HG03439 (cell line): ENCODE results near the gene TARS1.
A peak's percentile ranks its signal among the peaks of the same experiment; 100 is the strongest.

ENCODE experiments used
- ATAC-seq: cut with Tn5 transposase; IDR thresholded peaks from one replicate; pipeline ENCODE4 v1.9.1; 2021; ENCODE audit warnings: mild to moderate bottlenecking, moderate library complexity; ENCODE audit not compliant: unreplicated experiment

The TARS1 gene

GRCh38 chr5:33438996-33439395 lies 1.8 kb upstream of the TARS1 start:
- ATAC-seq: no peak

DNA sequence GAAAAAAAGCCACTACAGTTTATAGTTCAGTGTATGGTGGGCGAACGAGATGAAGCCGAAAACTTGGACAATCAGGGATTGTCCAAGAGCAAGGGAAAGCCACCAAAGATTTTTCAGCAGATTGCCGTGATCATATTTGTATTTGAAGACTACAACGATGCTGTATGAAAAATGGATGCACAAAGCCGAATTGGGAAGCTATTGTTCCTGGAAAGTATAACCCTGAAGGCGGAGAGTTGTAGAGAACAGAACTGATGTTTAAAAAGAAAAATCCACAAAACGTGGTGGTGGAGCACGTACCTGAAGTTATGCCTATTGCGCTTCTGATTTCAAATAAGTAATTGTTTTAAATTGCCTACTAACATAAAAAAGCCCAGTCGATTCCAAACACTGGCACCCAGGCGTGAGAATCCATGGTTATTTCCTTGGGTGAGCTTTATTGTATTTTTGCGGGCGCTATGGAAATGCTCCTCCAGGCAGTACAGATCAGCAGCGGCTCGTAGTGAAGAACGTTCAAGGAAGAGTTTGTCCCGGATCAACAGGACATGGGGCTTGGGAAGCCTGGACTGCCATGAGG lies 772 bp upstream of the TARS1 start:
- ATAC-seq: no peak

DNA sequence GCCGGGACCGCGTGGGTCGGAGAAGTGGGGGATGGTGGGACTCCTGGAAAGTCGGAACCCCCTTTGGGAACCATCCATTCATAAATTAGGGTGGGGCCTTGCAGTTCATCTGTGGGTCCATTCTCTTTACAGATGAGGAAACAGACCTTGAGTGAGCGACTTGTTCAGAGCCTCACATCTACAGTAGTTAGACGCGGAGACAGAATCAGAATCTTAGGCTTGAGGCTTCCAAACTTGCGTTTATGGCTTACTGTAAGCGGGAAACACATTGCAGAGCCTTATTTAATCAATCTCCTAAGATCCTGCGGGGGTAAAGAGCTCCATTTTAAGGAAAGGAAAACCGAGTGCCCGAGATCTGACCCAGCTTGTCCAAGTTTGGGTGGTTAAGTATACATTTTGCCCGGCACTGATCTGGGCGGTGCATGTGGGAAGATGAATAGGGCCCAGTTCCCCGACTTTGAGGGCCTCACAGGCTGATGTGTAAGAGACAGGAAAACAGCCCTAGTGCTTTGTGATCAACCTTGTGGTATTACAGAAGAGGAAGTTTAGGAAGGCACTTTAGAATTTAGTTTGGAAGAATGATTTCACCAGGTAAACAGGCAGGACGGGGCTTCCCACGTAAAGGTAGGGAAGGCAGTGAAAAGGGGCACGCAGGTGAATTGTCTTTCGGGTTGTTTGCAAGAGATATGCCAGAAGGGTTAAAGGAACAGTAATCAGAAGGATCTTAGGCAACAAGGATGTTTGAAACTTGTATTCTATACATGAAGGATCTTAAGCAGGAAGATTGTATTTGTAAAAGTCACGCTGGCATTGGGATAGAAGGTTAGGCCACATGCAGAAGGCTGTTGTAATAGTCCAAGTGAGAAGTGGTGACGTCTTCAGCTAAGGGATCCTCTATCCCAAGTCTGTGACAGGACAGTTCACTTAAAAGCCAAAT lies 744 bp downstream of the TARS1 start:
- ATAC-seq: peak; percentile 30

GRCh38 chr5:33444542-33444941 lies 3.8 kb downstream of the TARS1 start:
- no peak for ATAC-seq

- ATAC-seq: no peak
Observed at GRCh38 chr5:33445798-33446197, 5.0 kb downstream of the TARS1 start.

DNA sequence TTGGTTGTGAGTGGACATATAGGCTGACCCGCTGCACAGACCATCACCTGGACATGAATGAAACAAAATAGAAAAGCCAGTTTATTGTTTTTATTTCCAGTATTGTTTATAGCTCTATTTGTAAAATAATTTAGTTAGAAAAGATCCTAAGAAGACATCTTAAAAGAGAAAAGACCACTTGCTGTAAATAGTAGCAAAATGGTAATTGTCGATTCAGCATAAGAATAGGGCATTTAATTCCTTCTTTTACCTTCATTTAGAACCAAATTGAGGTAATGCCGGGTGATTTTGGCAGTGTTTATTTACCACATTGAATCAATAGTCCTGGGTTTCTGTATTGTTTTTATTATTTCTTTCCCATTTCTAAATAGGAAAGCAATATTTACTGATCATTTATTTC lies 7.4 kb downstream of the TARS1 start:
- ATAC-seq: no peak

DNA sequence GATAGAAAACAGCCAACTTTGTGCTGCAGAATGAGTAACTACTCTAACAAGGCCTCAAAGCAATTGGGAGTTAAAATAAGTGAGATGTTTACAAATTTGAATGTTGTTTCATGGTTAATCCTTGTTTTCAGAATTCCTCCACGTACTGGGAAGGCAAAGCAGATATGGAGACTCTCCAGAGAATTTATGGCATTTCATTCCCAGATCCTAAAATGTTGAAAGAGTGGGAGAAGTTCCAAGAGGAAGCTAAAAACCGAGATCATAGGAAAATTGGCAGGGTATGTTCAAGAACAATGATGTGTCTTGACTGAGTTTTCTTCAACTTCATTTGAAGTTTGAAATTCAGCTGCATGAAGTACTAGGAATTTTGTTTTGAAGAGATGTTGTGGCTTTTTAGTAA lies 16.4 kb downstream of the TARS1 start:
- no peak for ATAC-seq

DNA sequence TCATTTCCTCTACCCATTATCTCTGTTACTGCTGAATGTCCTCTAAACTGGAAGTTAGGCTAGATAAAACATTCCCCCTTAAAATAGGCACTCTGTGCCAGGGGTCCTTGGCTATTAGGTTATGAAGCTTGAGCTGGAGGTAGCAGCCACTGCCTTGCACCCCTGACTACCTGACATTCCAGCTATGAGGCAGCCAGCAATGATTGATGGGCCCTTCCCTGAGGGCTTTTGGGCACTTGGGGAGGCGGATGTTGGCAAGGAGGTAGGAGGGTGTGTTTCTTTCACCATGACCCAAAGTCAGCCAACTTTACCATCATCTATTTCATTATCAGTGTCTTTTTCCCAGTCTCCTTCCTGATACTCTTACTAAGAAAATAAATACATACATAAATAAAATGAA lies 17.1 kb downstream of the TARS1 start:
- no peak for ATAC-seq

DNA sequence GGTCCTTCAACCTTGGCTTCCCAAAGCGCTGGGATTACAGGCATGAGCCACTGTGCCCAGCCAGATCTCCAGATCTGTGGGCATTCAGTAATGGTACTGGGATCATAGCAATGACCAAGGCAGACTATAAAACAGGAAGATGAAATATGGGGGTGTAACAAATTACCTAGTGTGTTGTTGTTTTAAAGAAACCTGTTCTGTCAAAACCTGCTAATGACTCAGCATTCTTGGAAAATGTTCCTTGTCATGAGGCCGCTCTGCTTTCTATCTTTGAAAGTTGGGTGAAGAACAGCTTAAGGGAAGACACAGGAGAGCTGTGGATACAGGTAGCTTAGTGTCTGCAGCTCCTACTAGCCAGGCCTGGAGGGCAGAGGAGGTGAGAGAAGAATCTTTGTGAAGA lies 19.4 kb downstream of the TARS1 start:
- ATAC-seq: no peak

GRCh38 chr5:33462456-33462855 lies 21.7 kb downstream of the TARS1 start:
- no peak for ATAC-seq

GRCh38 chr5:33465120-33465519 lies 24.4 kb downstream of the TARS1 start:
- ATAC-seq: no peak

- no peak for ATAC-seq
Observed at GRCh38 chr5:33468775-33469435, 28.1 kb downstream of the TARS1 start.

GRCh38 chr5:33470544-33470943 lies 29.8 kb downstream of the TARS1 start:
- no peak for ATAC-seq

GRCh38 chr5:33472805-33473409 lies 32.1 kb downstream of the TARS1 start:
- no peak for ATAC-seq

- ATAC-seq: no peak
Observed at GRCh38 chr5:33474004-33474403, 33.2 kb downstream of the TARS1 start.

GRCh38 chr5:33474931-33475499 lies 34.2 kb downstream of the TARS1 start:
- ATAC-seq: no peak

DNA sequence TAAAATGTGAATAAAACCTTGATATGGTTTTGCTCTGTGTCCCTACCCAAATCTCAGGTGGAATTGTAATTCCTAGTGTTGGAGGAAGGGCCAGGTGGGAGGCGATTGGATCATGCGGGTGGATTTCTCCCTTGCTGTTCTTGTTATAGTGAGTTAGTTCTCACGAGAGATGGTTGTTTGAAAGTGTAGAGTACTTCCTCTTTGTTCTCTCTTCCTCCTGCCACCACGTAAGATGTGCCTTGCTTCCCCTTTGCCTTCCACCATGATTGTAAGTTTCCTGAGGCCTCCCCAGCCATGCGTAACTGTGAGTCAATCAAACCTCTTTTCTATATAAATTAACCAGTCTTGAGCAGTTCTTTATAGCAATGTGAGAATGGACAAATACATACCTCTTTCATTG lies 34.9 kb downstream of the TARS1 start:
- no peak for ATAC-seq

DNA sequence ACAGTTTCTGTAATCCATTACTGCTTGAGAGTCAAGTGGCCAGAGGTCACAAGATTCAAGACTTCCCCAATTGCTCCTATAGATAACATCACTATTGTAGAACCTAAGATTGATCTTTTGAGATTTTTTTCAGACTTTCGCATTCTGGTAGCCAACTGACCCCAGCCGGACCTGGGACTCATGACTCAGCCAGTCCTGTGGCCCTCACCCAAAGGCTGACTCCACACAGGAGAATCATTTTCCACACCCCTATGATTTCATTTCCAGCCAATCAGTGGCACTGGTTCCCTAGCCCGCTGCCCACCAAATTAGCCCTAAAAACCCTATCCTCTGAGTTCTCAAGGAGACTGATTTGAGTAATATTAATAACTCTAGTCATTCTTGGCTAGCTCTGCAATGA lies 36.2 kb downstream of the TARS1 start:
- no peak for ATAC-seq

DNA sequence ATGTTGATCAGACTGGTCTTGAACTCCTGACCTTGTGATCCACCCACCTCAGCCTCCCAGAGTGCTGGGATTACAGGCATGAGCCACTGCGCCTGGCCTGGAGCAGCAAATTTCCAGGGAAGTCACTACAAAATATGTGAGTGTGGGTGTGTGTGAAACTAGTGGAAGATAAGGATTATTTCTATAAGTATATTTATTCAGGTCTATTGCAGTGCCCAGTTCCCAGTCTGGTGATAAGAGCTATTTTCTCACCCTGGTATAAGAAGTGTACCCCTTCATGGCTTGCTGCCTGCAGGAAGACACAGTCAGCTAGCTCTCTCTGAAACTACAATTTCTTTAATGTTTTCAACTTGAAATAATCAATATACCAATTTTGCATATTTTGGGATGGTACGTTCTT lies 37.1 kb downstream of the TARS1 start:
- no peak for ATAC-seq

DNA sequence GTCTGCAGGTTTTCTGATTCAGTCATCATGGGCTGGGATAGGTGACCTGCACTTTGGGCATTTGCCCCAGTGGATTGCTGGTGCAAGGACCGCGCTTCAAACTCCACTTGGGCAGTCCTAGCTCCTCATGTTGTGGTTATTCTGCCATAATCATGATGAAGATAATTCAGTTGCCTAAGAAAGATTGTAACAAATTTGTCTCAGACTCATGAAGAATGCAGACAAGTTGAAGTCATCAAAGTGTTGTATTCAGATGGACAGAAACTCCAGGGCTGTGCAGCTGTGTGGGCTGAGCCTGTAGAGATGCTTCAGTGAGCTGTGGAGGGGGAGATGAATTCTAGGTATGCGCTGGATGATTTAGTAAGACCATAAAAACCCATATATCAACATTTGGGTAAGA lies 38.5 kb downstream of the TARS1 start:
- ATAC-seq: no peak

- no peak for ATAC-seq
Observed at GRCh38 chr5:33480876-33481275, 40.1 kb downstream of the TARS1 start.
